ENCODE results near the gene RERE. TPM values are rescaled to one million over a fixed set of nuclear protein-coding genes. Genes with fewer than 3 reads are reported as not detected.

Gene RERE
- total RNA-seq, 1 donor from 2014 or later, result 64.6 TPM

GRCh38 chr1:8794605-8795004 is 22.8 kb downstream of the RERE start:
- no peak for DNase-seq (ENCODE audit: low spot score in 2 of 2)
- Histone ChIP-seq H3K4me1 (no peaks in the 10 kb centered on the region), H3K27me3 (no peaks in the 10 kb centered on the region), H3K36me3 (no peaks in the 10 kb centered on the region), H3K27ac (no peak overlapping the region), H3K4me3 (no peak overlapping the region), H3K9me3 (no peaks in the 10 kb centered on the region)
- intact Hi-C loops (cut with DNase I), result no loop called here
- no peak for TF ChIP-seq CTCF (IDR thresholded peaks at IDR 0.05)

- Histone ChIP-seq H3K27me3 (no peaks in the 10 kb centered on the region), H3K9me3 (no peaks in the 10 kb centered on the region), H3K36me3 (no peaks in the 10 kb centered on the region), H3K4me3 (no peak overlapping the region), H3K27ac (no peak overlapping the region), H3K4me1 (no peaks in the 10 kb centered on the region)
- no peak for TF ChIP-seq CTCF (IDR thresholded peaks at IDR 0.05)
- intact Hi-C loops (cut with DNase I), result no loop called here
- DNase-seq (ENCODE audit: low spot score in 2 of 2), result no peak
Observed at GRCh38 chr1:8791819-8792218, 25.6 kb downstream of the RERE start.

- TF ChIP-seq CTCF (IDR thresholded peaks at IDR 0.05), result no peak
- H3K4me1 ChIP-seq, result no peaks in the 10 kb centered on the region
- H3K36me3 ChIP-seq, result no peaks in the 10 kb centered on the region
- H3K27ac ChIP-seq, result no peak overlapping the region
- H3K9me3 ChIP-seq, result no peaks in the 10 kb centered on the region
- no peaks in the 10 kb centered on the region for H3K27me3 ChIP-seq
- no peak overlapping the region for H3K4me3 ChIP-seq
- intact Hi-C loops (cut with DNase I), result no loop called here
- DNase-seq (ENCODE audit: low spot score in 2 of 2), result no peak
Observed at GRCh38 chr1:8790987-8791386, 26.5 kb downstream of the RERE start.

GRCh38 chr1:8790478-8790877 is 27.0 kb downstream of the RERE start:
- H3K36me3 ChIP-seq, result no peaks in the 10 kb centered on the region
- H3K27me3 ChIP-seq, result no peaks in the 10 kb centered on the region
- no peak overlapping the region for H3K27ac ChIP-seq
- H3K4me3 ChIP-seq, result no peak overlapping the region
- TF ChIP-seq CTCF (IDR thresholded peaks at IDR 0.05), result no peak
- no peak for DNase-seq (ENCODE audit: low spot score in 2 of 2)
- intact Hi-C loops (cut with DNase I), result no loop called here
- no peaks in the 10 kb centered on the region for H3K4me1 ChIP-seq
- H3K9me3 ChIP-seq, result no peaks in the 10 kb centered on the region

GRCh38 chr1:8789314-8790214 is 27.9 kb downstream of the RERE start:
- Histone ChIP-seq H3K4me1 (no peaks in the 10 kb centered on the region), H3K9me3 (no peaks in the 10 kb centered on the region), H3K27me3 (no peaks in the 10 kb centered on the region), H3K4me3 (no peak overlapping the region), H3K36me3 (no peaks in the 10 kb centered on the region), H3K27ac (no peak overlapping the region)
- no peak for TF ChIP-seq CTCF (IDR thresholded peaks at IDR 0.05)
- DNase-seq (ENCODE audit: low spot score in 2 of 2), result no peak
- intact Hi-C loops (cut with DNase I), result no loop called here
